ENCODE measurements around the gene SYK.
"Not testable (repeated sequence)": the region's sequence is repeated elsewhere in the genome, so short reads cannot be mapped to it uniquely, and the experiment has no call there.

SYK gene

DNA sequence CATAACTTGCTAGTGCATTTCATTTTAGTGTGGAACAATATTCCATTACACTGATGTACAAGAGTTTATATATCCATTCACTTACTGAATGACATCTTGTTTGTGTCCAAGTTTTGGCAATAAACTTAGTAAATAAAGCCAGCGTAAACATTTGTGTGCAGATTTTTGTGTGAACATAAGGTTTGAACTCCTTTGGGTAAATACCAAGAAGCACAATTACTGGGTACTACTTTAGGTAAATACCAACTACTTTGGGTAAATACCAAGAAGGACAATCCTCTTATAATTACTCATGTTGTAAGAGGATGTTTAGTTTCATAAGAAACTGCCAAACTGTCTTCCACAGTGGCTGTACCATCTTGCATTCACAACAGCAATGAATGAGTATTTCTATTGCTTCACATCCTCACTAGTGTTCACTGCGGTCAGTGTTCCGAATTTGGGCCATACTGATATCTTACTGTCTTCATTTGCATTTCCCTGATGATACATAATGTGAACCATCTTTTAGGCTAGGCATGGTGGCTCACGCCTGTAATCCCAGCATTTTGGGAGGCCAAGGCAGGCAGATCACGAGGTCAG is 2.3 kb upstream of the SYK start:
- DNase-seq, result no peak

DNA sequence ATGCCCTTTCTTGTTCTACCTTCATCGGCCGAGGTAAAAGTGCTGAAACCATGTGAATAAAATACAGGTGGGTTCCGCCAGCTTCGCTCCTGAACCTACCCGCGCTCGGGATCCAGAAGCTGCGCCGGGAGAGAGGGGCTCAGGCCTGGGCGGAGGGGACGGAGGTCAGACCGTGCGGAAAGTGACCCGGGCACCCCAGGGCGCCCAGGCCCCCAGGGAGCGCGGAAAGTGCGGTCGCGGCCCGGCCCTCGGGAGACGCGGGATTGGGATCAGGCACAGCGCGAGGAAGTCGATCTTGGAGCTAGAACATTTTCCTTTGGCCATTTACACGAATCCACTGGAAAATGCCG is 329 bp downstream of the SYK start:
- no peak for DNase-seq

DNA sequence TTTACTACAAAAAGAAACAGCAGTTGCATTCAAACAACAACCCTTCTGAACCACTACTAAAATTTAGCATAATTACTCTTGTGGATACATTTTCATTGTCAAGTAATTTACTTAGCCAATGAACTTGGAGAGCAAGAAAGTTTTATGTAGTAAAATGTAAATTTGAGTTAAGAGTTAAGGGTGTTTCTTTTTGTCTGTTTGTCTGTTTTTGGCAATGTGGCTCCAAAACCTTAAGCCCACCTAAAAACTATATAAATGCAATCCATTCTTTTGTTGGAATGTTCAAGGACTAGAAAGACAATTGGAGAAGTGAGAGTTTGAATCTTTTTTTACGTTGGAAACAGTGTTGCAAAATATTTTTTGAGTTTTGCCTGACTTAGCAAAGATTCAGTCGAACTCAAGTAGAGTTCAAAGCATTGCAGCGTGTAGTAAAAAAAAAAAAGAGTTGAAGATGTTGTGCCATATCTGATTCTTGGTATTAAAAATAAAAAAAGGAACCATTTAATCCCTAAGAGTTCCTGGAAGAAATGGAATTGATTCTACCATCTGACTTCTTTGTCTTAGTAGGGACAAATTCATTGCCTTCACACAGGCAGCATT is 867 bp downstream of the SYK start:
- no peak for DNase-seq

DNA sequence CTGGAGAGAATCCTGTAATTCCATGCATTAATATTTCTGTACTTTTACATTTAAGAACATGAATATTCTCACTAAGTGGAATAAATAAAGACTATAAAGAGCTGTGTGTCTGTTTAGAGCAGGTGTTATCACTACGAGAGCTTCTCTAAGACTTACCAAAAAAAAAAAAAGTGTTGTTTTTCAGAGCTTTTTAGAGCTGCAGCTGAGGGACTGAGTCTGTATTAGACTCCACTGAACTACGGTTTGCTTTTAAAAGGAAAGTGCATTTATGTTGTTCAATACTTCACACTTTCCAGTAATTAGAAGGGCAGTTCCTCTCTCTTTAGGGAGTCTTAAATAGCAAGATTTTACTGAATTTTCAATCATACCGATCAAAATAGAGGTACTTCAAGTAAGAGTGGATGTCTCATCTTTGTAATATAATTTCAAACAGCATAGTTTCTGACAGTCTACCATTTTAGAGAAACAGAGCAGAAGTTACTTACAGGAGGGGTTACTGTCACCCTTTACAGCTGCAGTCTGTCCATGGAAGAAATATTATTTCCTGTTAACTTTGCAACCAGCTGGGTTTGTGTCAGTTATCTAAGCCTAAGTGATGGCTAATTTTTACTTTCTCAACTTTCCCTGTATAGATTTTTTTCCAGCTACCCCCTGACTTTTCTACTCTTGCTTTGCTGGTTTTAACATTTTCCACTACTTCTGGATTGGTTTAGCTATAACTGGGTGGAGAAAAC is 2.4 kb downstream of the SYK start:
- no peak for DNase-seq

DNA sequence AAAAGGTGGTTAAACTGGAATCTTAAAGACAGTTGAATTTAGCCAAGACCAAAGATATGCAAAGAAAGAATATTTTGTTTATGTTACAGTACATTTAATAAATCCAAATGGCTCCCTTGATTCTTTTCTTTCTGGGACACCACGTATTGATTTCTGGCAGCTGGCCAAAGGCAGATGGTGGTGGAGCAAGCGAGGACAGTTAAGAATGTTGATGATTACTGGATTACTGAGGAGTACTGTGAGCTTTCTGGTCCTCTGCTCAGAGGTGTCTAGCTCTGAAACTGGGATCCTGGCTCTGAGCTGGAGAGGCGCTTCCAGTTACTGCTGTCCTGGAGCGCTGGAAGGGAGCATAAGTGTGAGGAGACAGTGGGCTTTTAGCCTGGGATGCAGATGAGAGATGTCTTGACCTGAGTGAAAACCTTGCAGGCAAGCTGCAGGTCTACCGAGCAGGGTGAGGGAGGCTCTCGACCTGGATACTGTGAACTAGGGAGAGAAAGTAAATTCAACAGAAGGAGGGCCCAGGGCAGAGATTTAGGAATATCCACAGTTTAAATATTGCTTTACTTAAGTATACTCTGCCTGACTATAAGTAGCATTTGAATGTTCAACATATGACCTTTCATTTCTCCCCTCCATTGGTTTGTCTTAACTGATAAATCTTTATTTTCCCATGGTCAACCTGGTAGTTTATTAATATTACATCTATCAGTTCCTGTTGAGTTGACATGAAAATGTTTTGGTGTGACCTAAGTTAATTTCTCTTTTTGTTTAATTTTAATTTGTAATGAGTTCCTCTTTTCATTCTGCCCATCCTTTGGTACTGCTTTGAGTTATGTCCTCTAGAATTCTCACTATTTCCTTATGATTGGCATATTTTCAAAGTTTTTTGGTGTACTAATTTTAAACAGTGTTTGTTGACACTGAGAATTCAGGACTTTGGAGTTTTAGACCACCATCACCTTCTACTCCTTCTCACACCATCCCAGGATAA is 3.7 kb downstream of the SYK start:
- no peak for DNase-seq

DNA sequence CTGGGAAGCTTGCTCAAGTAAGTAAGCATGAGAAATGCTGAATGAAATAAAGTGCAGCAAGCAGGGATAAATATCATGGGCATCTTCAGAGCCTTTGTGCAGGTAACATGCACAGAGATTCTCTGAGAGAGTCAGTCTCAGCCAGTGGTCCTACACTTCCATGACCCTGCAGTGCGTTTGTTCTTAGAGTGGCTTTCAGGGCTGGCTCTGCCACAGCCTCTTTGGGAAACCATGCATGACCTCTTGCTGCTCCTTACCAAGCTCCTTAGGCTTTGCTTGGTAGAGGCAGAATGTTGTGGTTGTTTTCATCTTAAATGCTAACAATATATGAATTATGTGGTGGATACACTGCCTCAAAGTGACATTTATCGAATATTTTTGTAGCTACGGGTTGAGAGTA is 5.4 kb downstream of the SYK start:
- no peak for DNase-seq

DNA sequence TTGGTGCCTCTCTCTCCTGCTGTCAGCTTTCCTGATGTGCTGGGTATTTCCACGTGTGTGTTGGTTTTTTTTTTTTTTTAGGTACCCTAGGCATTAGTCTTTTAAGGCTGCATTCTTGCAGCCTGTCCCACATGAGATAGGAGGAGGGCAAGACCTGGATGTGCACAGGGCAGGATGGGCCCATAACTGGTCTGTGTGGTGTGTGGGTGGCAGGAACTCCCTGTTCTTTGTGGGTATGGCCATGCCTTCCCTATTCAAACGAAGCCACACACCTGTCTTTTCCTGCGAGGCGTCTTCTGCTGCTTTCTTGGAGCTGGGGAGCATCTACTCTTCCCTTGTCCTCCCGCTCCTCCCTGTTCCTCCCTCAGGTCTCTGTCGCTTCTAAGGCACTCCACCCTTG is 6.8 kb downstream of the SYK start:
- no peak for DNase-seq

DNA sequence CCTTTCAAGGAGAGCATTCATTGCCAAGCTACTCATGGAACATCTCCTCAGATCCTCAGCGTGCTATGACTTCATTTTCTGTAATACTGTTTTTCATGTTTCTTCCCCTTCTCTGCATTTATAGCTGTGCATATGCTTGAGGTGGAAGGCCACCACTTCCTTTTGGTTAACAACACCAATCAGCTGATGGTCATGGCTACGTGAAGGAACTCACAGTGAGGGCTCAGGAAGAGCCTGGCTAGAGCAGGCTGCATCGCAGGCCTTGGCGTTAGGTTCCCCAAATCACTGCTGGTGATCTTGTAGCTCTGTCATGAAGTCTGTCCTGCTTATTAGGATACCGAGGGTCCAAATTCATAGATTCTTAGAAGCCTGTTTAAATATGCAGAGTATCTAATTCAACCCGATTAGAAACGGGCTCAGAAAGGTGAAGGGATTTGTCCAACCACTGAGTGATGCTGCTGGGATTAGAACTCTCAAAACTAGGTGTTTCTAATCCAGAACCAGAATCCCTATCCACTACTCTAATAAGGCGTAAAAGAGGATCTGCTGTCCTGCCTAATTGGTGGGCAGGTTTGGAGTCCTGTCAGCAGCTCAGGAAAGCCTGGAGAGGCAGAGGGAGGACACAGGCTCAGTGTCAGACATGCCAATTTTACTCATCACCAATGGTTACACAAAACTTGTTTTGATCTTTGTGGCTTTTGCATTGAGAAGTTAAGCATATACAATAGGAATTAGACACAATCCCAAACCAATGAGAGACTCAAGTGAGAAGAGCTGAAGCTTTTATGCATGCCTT is 7.5 kb downstream of the SYK start:
- no peak for DNase-seq

DNA sequence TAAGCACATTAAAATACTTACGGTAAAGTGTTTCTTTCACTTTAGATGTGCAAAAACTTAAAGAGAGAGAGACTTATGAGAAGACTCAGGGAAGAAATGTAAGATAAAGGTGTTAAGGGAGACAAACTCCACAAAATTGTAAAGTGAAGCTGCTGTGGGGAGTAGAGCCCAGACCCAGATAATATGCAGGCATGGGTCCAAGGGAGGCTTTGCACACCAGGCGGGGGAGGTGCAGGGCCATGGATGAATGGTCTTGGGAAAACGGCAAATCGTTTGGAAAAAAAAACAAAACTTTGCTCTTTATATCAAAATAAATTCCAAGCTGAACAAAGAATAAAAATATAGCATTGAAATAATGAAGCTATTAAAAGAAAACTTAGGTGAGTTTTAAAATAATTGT is 9.1 kb downstream of the SYK start:
- DNase-seq, result no peak

DNA sequence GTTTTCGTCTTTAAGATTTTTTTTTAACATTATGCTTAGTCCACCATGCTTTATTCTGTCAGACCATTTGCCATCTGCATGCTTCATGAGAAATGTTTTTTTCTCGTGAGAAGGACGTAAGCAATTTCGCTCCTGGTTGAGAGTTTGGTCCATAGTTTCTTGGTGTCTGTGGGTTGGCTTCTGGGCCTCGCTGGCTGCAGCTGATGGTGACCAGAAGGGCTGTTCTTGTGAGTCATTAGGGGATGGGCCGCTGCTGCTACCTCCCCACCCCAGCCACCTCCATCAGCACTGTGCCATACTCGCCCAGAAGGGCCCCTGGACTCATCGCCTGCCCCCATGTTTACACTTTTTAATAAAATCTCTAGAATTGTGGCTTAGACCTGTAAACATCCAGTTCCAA is 11.4 kb downstream of the SYK start:
- no peak for DNase-seq

DNA sequence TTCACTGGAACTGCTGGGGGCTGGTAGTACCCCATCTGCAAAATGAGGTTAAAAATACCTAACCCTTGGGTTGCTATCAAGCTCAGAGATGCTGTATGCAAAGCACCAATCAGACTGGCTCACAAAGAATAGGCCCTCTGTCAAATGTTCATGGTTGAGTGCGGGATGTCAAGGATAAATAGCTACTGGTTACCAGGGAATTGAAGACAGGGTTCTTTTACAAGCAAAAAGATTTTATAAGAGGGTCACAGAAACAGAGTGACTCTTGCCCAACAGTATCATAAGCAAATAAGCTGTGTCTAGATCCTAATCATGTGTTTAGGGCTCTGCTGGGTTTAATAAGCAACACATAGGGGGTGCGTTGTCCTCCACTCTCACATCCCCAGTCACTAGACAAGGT is 11.9 kb downstream of the SYK start:
- DNase-seq, result no peak

DNA sequence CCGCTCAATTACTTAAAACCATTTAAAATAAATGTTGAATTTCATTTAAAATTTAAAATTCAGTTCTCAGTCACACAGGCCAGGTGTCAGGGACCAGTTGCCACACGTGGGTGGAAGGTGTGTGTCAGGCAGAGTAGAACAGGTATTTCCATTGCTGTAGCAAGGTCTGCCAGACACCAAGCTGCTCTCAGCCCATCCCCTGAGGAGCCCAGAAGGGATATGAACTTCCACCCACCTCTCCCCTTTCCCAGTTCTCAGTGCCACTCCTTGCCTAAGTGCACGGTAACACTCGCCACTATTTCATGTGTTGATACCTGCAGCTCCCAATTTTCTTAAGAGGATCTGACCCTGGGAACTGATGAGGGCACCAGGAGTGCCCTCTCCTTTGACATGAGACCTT is 12.7 kb downstream of the SYK start:
- no peak for DNase-seq

DNA sequence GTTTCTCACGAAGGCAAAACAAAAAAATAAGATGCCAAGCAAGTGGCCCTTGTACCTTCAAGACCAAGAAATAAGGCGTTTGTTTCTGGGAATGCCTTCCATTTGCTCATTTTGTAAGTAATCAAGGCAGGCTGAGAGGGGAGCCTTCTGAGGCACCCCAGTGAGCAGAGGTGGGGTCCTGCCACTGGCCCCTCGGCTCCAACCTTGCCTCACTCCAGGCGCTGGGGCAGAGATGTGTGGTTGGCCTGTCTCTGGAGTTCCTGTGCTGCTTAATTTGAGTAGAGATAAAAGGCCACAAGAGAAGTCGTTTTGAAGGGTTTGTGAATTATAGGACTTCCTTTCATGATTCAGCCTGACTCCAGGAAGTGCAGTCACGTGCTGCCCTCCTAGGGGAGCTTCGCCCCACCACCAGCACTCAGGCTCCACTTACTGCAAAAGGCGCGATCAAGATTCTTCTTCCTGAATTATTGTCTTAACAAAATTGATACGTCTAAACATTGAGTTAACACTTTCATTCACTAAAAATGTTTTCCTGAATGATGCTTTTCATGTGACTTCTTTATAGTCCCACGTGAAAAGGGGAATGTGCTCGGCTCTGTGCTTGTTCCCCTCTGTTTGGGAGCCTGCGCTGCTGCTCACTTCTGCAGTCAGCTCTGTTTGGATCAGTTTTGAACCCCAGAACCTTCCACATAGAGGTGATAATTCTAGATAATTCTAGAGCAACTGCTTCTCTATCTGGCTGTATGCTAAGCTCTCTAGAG is 13.7 kb downstream of the SYK start:
- DNase-seq, result no peak

DNA sequence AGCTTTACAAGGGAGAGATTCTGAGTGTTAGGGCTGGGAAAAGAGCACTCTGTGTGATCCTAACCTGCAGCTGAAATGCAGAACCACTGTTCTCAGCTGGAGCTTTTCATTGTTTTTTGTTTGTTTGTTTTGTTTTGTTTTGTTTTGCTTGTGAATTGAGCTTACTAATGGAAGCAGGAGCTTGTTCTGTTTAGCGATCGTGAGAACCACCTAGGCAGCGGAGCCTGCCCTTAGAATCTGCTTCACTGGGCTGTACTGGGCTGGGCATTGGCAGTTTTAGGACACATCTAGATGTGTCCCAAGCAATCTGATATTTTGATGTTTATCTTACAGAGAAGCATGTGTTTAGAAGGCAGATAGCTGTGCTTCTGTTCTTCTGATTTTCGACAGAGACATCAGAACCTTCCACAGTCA is 14.3 kb downstream of the SYK start:
- no peak for DNase-seq

DNA sequence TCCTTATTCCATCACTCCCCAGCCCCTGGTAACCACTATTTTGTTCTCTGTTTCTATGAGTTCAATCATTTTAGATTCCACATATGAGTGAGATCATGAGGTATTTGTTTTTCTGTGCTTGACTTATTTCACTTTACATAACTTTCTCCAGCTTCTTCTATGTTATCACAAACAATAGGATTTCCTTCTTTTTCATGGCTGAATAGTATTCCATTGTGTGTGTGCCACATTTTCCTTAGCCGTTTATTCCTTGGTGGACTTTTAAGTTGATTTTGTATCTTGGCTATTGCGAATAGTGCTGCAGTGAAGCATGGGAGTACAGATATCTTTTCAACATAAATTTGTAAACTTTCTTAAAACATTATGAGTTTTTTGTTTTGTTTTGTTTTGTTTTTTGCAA is 15.1 kb downstream of the SYK start:
- no peak for DNase-seq

DNA sequence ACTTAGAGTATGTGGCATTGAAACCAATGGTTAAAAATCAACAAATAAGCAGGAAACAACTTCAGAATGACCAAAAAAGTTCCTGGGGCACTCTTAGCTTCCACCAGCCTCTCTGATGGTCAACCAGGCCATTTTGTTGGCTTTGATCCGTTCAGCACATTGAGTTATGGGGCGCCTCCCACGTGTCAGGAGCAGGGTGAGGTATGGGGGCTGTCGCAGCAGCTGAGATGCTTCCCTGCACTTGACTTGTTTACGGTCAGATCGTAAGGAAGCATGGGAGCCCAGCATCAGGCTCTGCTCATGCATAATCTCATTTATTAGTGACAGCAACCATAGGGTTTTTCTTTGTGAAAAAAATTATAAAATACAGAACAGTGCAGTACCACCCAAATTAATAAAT is 16.7 kb downstream of the SYK start:
- no peak for DNase-seq

DNA sequence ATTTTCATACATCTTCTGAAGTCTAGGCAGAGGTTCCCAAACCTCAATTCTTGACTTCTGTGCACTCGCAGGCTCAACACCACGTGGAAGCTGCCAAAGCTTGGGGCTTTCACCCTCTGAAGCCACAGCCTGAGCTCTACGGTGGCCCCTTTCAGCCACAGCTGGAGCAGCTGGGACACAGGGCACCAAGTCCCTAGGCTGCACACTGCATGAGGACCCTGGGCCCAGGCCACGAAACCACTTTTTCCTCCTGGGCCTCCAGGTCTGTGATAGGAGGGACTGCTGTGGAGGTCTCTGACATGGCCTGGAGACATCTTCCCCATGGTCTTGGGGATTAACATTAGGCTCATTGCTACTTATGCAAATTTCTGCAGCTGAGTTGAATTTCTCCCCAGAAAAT is 18.8 kb downstream of the SYK start:
- DNase-seq, result not testable (repeated sequence)

DNA sequence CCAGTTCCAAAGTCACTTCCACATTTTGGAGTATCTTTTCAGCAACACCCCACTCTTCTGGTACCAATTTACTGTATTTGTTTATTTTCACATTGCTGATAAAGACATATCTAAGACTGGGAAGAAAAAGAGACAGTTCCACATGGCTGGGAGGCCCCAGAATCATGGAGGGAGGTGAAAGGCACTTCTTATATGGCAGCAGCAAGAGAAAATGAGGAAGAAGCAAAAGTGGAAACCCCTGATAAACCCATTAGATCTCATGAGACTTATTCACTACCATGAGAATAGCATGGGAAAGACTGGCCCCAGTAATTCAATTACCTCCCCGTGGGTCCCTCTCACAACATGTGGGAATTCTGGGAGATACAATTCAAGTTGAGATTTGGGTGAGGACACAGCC is 19.6 kb downstream of the SYK start:
- DNase-seq, result not testable (repeated sequence)

DNA sequence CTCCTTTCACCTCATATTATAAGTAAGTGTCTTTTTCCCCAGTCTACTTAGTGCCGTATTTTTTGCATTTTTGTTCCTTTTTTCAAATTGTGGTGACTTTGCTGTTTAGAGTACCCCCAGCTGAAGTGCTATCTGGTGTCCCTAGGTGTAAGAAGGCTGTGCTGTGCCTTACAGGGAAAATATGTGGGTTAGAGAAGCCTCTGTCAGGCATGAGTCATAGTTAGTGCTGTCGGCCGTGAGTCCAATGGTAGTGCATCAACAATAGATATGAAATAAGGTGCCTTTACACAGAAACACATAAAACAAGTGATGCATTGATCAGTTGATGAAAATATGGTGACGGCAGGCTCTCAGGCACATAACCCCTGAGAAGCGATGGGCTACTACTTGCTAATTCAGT is 20.1 kb downstream of the SYK start:
- DNase-seq, result no peak

DNA sequence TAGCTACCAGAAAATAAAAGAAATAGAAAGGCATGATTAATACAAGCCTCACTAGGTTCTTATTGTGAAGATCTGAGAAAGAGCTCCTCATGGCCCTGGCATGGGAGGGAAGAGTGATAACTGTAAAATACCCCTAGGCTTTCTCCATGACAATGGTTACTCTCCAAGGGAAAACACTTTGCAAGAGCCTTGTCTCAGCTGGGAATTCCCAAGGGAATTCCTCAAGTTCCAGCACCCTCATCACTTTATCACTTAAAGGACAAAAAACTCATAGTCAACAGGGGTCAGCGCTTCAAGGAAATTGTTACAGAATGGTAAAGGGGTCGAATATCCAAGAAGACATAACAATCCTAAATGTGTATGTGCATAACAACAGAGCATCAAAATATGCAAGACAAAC is 21.2 kb downstream of the SYK start:
- DNase-seq, result no peak

DNA sequence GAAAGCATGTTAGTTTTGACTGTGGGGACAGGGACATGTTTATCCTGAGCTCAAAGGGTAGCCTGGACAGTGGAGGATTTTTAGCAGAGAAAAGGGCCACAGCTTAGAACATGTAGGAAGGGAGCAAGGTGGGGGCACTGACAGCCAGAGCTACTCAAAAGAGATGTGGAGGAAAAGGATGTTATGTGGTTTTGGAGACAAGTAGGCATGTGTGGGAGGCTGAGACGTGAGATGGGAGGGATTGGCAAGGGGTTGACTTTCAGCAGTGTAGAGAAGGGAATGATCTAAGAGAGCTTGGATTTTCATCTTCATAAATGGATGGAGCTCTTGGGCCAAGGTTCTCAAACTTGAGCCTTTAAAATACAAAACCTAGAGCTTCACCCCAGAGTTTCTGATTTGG is 24.0 kb downstream of the SYK start:
- DNase-seq, result no peak

Data from T1000 (cell line).